Activated T-cell treated with anti-CD3 and anti-CD28 coated beads for 1 hour (primary cell): Measurements from ENCODE around the gene CIB4.

Experiments used
- DNase-seq: peaks from one replicate; pipeline ENCODE4 v3.0.0-alpha.2; 2020; ENCODE audit warnings: low read depth

The CIB4 gene

DNA sequence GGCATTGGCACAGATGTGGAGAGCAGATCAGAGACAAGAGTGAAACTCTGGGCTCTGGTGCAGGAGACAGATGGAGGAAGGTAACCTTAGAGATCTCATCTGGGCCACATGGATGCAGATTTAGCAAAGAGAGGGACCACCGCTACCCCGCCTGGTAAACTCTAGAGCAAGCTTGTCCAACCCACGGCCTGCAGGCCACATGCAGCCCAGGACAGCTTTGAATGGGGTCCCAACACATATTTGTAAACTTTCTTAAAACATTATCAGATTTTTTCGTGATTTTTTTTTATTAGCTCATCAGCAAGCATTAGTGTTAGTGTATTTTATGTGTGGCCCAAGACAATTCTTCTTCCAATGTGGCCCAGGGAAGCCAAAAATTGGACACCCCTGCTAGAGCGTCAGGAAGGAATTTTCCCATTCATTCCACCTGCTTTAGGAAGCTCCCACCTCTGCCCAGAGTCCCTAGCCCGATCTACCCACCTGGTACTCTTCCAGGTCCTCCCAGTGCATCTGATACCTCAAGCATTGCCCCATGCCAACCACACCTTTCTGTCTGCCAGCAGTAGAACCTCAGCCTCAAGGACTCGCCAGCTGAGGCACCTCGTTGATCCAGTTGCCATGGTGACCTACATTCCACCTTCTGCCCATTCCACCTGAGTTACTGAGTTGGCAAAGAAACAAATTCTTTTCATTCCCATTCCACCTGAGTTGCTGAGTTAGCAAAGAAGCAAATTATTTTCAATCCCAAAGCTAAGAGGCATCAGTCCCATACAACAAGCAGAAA lies at the start of gene CIB4:
TSS of gene CIB4 (minus strand) at position 586 of the 784 bp plus-strand sequence. CDS start at position 534, 52 bp downstream.
- no peak for DNase-seq

DNA sequence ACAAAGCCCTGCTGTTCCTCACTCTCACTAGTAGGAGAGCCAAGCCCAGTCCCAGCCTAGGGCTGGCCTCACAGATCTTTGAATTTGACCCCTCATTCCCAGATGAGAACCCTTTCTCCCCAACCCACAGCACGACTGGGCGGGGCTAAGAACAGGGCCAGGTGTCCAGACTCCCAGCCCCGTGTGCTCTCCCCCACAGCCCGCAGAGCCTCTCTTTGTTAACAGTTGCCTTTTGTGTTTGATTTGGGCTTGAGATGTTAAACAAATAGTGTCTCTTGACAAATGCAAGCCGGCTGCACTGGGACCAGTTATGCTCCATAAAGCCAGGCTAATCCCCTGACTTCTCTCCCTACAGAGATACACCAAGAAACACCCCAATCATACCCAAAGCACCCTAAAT lies 46.6 kb upstream of the CIB4 start:
- DNase-seq = no peak

DNA sequence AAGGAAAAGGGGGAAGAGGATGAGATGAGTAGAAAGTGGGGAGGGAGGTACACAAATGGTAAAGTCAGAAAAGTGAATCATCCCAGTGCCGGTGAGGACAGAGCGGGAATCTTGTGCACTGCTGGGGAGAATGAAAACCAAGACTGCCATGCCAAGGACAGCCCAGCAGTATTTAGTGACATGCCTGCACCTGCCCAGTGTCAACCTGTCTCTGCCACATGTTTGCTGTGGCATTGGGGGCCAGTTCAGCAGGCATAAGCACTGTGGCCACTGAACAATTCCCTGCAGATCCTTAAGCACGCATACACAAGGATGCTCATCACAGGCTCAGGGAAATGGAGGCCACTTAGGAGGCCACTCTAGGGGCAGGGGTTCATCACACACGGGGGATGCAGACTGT lies 46.2 kb upstream of the CIB4 start:
- DNase-seq = no peak

DNA sequence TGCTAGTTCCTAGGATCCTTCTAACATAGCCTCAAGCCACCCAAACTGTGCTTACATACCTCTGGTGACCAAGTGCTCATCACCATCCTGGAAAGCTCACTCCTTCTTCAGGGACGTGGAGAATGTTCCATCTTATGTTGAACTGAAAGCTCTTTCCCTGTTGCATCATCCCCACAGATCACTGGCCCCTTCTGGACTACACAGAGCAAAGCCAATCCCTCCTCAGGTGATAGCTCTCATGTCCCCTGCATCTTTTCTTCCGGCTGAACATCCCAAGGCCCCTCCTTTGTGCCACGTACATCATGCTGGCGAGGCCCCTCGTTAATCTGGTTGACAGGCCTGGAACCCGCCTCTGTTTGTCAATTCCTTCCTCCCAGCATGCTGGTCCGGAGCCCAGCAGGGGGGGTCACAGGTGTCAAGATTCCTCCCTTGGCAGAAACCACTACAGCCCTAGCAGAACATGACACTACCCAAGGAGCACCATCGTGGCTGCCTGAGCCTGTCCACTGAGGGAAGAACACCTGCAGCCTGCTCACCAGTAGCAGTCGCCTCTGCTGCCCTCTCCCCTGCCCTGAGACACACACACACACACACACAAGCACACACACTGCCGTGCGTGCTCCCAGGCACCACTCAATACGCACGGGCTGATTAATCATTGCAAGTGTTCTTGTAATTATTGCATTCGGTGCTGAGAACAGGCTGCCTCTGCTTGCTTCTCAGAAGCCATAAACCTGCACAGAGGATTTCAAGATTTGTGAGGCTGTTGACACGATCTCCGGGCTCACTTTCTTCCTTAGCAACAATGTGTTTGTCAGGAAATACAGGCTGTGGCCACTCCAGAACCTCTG lies 45.0 kb upstream of the CIB4 start:
- DNase-seq = no peak

DNA sequence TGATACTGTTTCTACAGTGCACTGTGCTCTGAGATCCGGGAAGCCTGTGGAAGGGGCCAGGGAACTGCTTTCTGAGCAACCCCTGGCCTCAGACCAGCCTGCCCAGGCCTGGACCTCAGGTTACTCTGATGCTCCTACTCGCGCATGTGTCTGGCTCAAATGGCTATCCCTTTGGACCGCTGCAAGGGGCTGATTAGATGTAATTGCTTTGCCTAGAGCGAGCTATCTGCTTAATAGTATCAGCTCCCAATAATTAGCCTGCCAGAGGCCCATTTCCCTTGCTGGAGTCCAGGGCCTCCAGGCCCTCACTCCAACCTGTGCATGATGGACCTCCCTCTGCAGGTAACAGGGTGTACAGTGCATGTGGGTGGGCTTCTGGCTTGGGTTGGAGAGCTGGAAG lies 44.2 kb upstream of the CIB4 start:
- DNase-seq = no peak

DNA sequence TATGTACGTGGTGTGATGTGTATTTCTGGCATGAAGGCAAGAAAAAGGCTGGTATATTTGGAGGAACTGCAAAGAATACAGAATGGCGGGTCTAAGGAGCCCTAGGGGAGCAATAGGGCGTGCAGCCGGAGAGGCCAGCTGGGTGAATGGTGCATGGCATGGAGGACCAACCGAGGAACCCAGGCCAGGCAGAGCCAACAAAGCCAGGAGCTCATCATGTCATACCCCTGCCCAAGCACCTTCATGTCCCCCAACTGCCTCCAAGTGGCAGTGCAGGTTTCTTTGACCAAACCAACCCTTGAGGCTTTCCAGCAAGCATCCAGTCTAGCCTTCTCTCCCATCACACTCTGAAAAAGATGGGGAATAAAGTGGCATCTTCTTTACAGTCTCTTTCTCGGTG lies 42.4 kb upstream of the CIB4 start:
- DNase-seq = no peak

DNA sequence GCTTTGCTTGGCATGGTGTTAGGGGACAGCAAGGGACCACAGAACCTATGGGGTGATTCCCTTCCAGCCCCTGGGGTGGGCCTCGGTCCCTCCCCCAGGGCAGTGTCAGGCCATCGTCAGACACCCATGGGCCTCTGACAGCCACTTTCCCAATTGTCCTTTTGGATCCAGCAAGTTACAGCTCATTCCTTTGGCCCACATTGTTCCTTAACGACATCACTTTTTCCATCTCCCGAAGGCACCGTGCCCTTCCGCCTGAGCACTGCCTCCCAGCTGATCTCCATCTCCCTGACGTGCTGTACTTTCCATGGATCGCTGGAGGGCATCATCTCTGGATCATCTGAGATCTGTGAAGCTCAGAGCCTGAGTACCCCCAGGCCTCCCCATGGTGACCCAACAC lies 41.0 kb upstream of the CIB4 start:
- no peak for DNase-seq

DNA sequence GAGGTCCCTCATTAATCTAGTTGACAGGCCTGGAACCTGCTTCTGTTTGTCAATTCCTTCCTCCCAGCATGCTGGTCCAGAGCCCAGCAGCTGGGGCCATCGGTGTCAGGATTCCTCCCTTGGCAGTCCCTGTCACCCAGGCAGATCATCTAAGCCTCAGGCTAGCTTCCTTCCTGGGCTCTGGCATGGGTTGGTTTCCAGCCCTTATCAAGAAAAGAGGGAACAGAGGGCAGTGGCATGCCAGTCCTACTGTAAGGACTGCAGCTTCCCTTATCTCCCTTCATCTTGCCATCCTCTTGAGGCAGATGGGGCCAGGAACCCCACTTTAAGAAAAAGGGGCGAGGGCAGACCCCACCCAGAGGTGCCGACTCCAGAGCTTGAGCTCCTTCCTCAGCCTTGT lies 40.5 kb upstream of the CIB4 start:
- DNase-seq = no peak

DNA sequence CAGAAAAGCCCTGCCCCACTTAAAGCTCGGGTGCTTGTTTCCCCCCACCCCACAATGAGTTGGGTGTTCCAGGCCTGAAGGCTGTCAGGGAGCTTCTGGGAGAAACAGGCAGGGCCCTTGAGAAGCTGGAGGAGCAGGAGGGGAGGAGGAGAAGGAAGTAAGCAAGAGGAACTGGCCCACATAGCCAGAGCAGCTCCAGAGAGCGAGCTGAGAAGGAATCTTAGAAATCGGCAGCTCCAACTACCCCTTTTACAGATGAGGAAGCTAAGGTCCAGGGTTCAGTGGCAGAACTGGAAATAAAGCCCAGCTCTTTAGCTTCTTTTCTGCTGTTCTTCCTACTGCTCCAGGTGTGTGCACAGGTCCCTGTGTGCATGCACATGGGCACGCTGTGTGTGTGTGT lies 38.7 kb upstream of the CIB4 start:
- DNase-seq = no peak

DNA sequence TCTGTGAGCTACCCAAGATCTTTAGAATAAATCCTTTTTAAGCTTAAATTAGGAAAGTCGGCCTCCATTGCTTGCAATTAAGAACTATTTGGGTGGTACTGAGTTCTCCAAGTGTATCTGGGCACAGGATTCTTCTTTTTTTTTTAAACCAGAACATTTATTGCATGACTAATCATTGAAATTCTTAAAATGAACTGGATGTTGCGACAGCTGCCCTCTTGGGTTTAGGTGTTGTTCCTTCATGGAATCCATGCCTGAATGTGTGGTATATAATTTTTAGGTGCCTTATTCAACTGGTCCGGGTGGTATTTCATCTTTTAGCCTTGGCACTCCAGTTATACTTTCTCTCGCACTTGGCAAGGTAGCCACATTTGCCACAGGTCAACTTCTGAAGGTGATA lies 36.9 kb upstream of the CIB4 start:
- DNase-seq = no peak

DNA sequence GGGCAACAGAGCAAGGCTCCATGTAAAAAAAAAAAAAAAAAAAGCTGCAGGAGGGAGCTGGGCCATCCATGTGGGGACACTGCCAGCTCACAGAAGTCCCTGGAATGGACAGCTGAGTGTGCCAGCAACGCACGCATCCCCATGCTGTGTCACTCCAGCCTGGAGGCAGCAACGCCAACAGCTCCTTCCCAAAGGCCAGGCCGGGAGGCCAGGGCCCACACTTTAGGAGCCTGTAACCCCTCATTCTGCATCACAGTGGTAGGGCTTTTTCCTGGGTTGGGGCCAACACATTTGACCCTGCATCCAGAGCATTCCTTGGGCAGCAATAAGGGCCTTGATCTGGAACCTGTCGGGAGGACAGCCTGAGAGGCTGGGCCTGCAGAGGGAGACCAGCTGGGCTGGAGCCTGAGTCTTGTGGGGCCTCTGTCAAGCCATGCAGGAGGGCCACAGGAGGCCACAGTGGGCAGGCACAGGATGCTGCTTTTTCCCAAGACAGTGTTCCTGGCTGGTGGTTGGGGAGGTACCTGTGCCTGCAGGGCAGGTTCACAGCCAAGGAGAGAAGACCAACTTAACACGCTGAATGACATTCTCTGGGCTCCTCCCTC lies 34.6 kb upstream of the CIB4 start:
- no peak for DNase-seq

DNA sequence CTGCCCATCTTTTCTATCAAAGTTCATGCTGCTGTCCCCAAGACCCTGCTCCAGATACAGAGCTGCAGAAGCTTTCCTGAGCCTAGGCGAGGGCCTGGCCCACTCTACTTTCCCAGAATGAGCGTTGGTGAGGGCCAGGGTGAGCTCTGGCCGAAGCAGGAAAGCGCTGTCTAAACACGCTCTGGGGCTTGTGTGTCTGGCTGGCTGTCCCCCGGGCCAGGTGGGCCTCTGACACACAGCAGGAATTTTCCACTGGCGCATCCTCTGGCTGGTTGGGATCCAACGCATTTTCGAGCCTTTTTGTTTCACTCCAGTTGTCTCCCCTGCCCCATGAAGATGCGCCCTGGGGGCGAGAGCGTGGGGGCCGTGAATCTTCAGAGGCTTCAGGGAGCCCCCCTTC lies 33.6 kb upstream of the CIB4 start:
- DNase-seq = no peak

DNA sequence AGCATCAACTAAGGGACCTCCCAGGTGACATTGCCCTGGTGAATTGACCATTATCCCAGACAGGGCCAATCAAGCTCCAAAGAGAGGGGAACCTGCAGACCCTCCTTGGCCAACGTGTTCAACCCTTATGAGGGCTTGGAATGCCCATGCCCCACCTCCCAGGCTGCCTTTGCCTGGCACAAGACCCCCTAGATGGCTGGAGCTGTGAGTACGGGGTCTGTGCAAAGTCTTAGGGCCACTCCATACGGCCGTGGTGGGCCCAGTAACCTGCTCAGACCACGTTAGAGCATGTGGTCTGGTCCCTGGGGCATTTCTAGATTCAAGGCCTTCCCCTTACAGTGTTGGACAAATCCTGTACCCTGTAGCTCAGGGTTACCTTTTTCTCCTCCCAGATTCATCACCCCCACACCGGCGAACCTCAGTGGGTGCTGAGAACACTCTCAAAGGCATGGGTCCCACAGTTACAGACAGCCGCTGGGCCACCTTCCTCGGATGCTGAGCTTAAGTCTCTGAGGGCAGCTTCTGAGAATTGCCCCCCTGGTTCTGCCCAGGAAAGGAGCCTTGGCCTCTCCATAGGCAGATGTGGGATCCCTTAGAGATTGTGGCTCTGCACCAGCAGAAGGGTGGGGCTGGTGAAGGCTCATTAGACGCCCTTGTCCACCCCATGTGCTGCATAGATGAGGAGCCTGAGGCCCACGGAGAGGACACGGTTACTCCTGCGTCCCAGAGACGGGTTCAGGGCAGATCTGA lies 33.0 kb upstream of the CIB4 start:
- no peak for DNase-seq

DNA sequence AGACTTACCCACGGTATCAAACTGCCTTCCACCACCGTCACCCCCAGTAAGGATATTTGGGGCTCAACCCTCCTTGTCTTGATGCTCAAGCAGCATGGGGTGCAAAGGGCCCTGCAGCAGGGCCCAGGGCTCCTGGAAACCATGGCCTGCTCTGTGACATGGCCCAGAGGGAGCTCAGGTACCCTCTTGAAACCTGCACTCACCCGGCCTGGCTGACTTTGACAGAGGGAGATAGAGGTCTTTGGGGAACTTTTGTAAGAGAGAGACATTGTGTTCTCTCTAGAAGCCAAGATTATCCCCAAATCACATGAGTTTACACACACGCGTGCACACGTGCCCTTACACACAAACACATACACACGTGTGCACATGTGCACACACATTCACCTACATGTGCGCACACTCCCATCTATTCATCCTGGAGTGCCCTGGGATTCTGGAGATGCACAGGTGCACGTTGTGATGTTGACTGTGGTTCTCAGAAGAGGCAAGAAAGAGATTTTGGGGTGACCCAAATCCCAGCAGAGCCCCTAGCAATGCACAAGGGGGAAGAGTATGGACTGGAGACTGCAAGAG lies 31.7 kb upstream of the CIB4 start:
- no peak for DNase-seq

DNA sequence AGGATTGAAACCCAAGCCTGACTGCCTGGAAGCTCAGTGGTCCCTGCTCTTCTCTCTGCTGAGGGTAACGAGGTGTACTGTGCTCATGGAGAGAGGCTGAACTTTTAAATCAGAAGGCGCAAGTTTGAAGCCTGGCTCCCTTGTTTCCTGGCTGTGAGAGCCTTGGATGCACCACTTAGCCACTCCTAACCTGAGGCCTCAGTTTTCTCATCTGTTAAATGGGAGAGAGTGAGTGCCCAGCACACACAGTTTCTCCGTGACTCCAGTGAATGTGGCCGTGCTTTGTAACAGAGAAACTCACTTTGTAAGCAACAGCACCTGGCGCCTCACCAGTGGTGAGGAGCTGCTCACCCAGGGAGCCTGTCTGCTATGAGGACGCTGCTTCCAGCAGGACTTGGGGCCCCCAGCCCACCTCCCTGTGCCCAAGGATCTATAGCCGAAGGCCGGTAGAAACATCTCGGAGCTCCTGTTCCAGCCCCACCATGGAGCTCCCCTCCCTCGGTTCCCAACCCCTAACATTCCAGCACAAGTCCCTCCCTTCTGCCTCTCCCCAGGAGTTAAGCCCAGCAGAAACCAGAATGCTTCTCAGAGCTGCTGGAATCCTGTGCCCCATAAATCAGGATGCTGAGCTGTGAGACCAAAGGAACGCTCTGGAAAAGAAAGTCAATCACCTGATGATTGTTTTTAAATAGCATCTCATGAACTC lies 31.1 kb upstream of the CIB4 start:
- no peak for DNase-seq

DNA sequence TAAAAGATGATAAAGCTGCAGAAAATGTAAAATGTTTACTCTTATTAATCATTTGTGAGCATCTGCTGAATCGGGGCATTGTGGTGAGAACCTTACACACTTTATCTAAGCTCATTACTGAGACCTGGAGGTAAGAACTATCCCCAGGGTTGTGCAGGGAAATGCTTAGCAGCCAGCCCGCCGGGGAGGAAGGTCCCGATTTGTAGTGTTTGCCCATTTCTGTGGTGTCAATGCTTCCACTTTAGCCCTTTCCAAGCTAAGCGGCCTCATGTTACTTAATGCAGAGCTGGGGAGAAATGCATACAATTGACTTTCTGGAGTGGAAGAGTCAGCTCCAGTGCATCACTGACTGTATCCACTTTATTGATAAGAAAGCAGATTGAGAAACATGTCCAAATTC lies 30.5 kb upstream of the CIB4 start:
- DNase-seq = no peak

DNA sequence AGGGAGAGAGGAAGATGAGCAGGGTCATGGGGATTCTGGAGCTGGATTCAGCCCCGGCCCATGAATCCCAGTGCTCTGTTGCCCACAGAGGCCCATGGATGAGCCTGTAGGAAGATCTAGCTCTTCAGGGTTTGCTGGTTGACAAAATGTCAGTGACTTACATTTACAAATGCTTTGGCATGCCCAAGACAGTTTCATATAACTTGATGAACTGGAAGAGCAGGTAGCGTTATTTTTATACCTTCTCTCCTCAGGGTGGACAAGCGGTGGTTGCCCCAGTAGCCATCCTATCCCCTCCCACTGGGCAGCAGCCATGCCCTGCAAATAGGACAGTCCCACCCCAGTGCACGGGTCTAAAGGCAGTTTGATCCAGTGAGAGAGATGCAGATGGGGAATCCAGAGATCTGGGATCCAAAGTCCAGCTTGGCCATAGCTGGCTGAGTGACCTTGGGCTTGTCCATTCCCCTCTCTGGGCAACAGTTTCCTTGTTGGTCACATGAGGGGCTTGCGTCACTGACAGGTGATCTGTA lies 29.8 kb upstream of the CIB4 start:
- no peak for DNase-seq

DNA sequence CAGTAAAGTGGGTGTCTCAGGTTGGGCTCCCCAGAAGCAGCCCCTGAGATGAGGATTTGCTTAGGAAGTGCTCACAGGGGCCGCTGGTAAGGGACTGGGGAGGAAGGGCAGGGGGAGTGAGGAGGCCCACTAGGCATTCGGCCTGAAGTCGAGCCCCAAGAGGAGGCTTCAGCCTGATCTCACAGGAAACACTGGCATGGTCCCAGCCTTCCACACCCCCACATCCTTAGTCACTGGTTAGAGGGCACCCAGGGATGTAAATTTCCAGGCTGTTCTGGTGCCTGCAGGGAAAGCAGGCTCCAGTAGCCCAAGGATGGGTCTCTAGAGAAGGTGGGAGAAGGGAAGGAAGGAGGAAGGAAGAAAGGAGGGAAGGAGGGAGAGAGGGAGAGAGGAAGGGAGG lies 29.0 kb upstream of the CIB4 start:
- DNase-seq = no peak

DNA sequence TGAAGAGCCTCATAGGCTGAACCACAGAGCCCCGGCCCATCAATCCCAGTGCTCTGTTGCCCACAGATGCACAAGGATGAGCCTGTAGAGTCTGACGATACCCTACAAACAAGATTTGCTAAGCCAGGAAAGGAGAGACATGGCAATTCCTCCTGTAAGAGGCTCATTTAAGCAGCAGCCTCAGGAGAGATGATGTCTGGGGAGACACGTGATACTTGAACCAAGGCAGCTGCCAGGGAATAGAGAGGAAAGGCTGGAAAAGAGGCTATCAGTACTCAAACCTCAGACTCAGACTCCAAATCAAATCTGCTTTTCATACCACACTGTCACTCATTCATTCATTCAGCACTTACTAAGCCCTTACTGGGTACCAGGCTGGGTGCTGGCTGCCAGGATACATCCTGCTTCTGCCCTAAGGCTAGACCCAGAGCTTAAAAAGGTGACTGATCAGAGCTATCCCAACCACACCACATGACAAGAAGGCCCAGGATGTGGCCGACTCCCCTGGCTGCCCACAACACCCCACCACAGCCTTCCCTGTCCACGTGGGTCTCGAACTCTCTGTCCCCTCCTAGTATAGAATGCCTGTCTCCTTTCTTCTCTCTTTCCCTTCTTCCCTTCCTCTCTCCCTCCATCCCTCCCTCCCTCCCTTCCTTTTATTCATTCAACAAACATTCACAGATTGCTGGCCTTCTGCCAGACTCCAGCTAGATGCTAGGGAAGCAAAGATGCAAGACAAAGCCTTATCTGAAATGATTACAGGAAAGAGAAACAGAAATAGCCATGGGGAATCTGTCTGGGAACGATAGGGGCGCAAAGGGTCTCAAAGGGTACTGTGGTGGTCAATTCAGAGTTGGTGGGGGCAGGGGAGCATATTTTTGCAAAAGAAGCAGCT lies 27.9 kb upstream of the CIB4 start:
- no peak for DNase-seq

DNA sequence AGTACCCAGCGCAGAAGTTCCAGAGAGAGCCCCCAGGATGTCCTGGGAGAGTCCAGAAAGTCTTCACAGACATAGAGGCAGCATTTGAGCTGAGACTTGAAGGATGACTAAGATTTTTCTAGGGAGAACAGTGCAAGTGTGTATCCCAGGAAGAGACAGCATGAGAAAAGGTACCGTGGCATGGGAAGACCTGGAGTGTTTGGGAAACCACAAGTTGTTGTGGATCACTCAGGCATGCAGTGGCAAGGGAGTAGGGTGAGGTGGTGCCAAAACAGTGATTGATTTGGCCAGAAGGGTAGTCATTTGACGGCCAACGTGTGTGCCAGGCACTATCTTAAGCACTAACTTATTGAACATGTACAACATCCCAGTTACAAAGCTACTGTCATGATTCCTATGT lies 26.9 kb upstream of the CIB4 start:
- no peak for DNase-seq
